Naive thymus-derived CD4-positive, alpha-beta T cell (primary cell): ENCODE results near the gene SLC39A3. TPM values are rescaled to one million over a fixed set of nuclear protein-coding genes. Genes with fewer than 3 reads are reported as not detected.

Experiments used
- ATAC-seq: fragments of 150-1000 bp; cut with Tn5 transposase; 2 replicates; pipeline ENCODE4 v1.10.0; 2021; ENCODE audit warnings: mild to moderate bottlenecking, moderate library complexity
- CTCF ChIA-PET: fragments of 350-600 bp; sonication (Branson Sonifier 250); formaldehyde crosslinking; loops from one replicate; lab custom pipeline; 2021; ENCODE audit warnings: antibody characterized with exemption; lab: Charles Lee
- POLR2A ChIA-PET: fragments of 350-600 bp; sonication (Branson Sonifier 250); formaldehyde crosslinking; loops from one replicate; lab custom pipeline; 2021; ENCODE audit warnings: antibody characterized with exemption, inconsistent platforms; lab: Charles Lee
- DNase-seq, 9 donors: peaks; one replicate each; pipeline versions ENCODE4 v3.0.0 to v3.0.0-alpha.2; 2020 to 2022; ENCODE audit warnings: mixed read lengths in 1 of 9
- H3K27ac ChIP-seq: one replicate; pipeline ENCODE4 v1.7.0; 2013; ENCODE audit warnings: mild to moderate bottlenecking, low read depth, low read length, moderate library complexity
- H3K27me3 ChIP-seq, 2 donors: one replicate each; pipeline ENCODE4 v1.7.0; 2013; ENCODE audit warnings: low read length in 2 of 2, mild to moderate bottlenecking in 2 of 2, moderate library complexity in 2 of 2; ENCODE audit not compliant: control insufficient read depth in 2 of 2, insufficient read depth in 2 of 2
- H3K36me3 ChIP-seq, 3 experiments: 1 replicate in 2 of 3; 2 replicates in 1 of 3; pipeline ENCODE4 v1.7.0; 2013; ENCODE audit warnings: low read length in 3 of 3, mild to moderate bottlenecking in 3 of 3, moderate library complexity in 1 of 3; ENCODE audit not compliant: insufficient read depth in 3 of 3, control insufficient read depth in 2 of 3
- H3K4me1 ChIP-seq, 2 donors: one replicate each; pipeline ENCODE4 v1.7.0; 2013; ENCODE audit warnings: low read length in 2 of 2, mild to moderate bottlenecking in 2 of 2, moderate library complexity in 1 of 2; ENCODE audit not compliant: control insufficient read depth in 2 of 2, insufficient read depth in 2 of 2
- H3K4me3 ChIP-seq: 2 replicates; pipeline ENCODE4 v1.7.0; 2013; ENCODE audit warnings: mild to moderate bottlenecking, low read length
- H3K9me3 ChIP-seq, 3 experiments: 1 replicate in 2 of 3; 2 replicates in 1 of 3; pipeline ENCODE4 v1.7.0; 2013; ENCODE audit warnings: low read length in 3 of 3; ENCODE audit not compliant: control insufficient read depth in 2 of 3
- H3K27ac Mint-ChIP-seq, 9 donors: one replicate each; pipeline ENCODE4 v1.8.0; 2020 to 2022; ENCODE audit warnings: mixed read lengths in 9 of 9, mild to moderate bottlenecking in 8 of 9, moderate library complexity in 5 of 9, inconsistent platforms in 2 of 9
- H3K27me3 Mint-ChIP-seq, 5 donors: one replicate each; pipeline ENCODE4 v1.8.0; 2021 to 2022; ENCODE audit warnings: mixed read lengths in 5 of 5, mild to moderate bottlenecking in 1 of 5
- H3K36me3 Mint-ChIP-seq, 5 donors: one replicate each; pipeline ENCODE4 v1.8.0; 2020 to 2022; ENCODE audit warnings: mixed read lengths in 5 of 5, mild to moderate bottlenecking in 3 of 5, inconsistent platforms in 1 of 5
- H3K4me1 Mint-ChIP-seq, 7 donors: one replicate each; pipeline ENCODE4 v1.8.0; 2020 to 2022; ENCODE audit warnings: mixed read lengths in 7 of 7, mild to moderate bottlenecking in 3 of 7, inconsistent platforms in 1 of 7
- H3K4me3 Mint-ChIP-seq, 10 donors: one replicate each; pipeline ENCODE4 v1.8.0; 2020 to 2022; ENCODE audit warnings: mild to moderate bottlenecking in 10 of 10, mixed read lengths in 10 of 10, moderate library complexity in 6 of 10, inconsistent platforms in 2 of 10
- H3K9me3 Mint-ChIP-seq, 11 donors: one replicate each; pipeline ENCODE4 v1.8.0; 2020 to 2022; ENCODE audit warnings: mixed read lengths in 11 of 11, mild to moderate bottlenecking in 4 of 11, inconsistent platforms in 1 of 11, moderate library complexity in 1 of 11
- intact Hi-C, 2 donors: fragments of 100-400 bp; cut with micrococcal nuclease; formaldehyde crosslinking; loops; one replicate each; pipeline ENCODE4 v1.15.1; 2023
- polyA plus RNA-seq, 2 donors: library from polyadenylated mRNA; unstranded; fragments of 300-500 nt; fragmentation: Illumina TruSeq; gene quantifications; one replicate each; pipeline ENCODE4 v1.2.3, GENCODE V29; 2021
- total RNA-seq, 6 experiments: library from RNA in 5 of 6; stranded (reverse) in 5 of 6; gene quantifications; 1 replicate in 5 of 6; 2 replicates in 1 of 6; pipeline ENCODE4 v1.2.3 and lab custom pipeline; 2021 to 2026

SLC39A3 gene
- 10 to 100 TPM; 10.1 to 28.5 (median 17.8) TPM for total RNA-seq
- 10 to 100 TPM; 40.7 to 42.1 TPM for polyA plus RNA-seq
- 6.9 reads per million, percentile 29 among the genes with 10 or more reads in this experiment for total RNA-seq (lab: John Stamatoyannopoulos, UW)

GRCh38 chr19:2739602-2740313 is at the start of gene SLC39A3:
Gene SLC39A3, minus strand, starts transcription at chr19:2740017. Its CDS starts 2,760 bp downstream, at chr19:2737257.
- peaks cover 0 to 29% (median 0%) of the 10 kb centered on the region in 3 experiments for H3K36me3 ChIP-seq
- Mint-ChIP-seq H3K27me3 (peaks cover 6 to 18% (median 14%) of the 10 kb centered on the region in 5 donors), H3K27ac (peak within 1 kb of the TSS in 8 of 9 donors; percentile 36 to 87 (median 72)), H3K36me3 (peaks cover 2 to 24% (median 23%) of the 10 kb centered on the region in 5 donors), H3K4me3 (peak within 1 kb of the TSS; percentile 80 to 90 (median 86)), H3K4me1 (peaks cover 8 to 29% (median 24%) of the 10 kb centered on the region in 7 donors), H3K9me3 (no peaks in the 10 kb centered on the region)
- intact Hi-C loops: loop anchor here (1.0 to 2.0 kb wide), 7 partner anchors 10 to 312 kb away; partner anchors contain the start of genes GNG7 (in 1 of the 2), SGTA (in 1 of the 2), THOP1 (in 1 of the 2) and TIMM13 (in 1 of the 2)
- DNase-seq: peak; percentile 94 to 99 (median 98)
- no peaks in the 10 kb centered on the region for H3K9me3 ChIP-seq
- ChIA-PET CTCF (interaction anchor here (0.7 to 1.4 kb wide), 3 partner anchors 8 to 82 kb away, joined by 3 to 4 read pairs (median 4); partner anchors contain the start of gene SGTA), POLR2A (interaction anchor here (0.6 to 1.0 kb wide), 3 partner anchors 28 to 101 kb away, joined by 3 read pairs; partner anchors contain the start of gene ZNF555)
- H3K27me3 ChIP-seq: no peaks in the 10 kb centered on the region
- H3K4me1 ChIP-seq: peaks cover 7 to 8% of the 10 kb centered on the region in 2 donors
- H3K4me3 ChIP-seq: peak within 1 kb of the TSS; percentile 72
- H3K27ac ChIP-seq: peak within 1 kb of the TSS; percentile 82
- ATAC-seq: peak; percentile 100

GRCh38 chr19:2788237-2788636 is 48.4 kb upstream of the SLC39A3 start:
- H3K27ac ChIP-seq: no peak overlapping the region
- intact Hi-C loops: loop anchor here (5.0 to 10.0 kb wide), 4 partner anchors 647 to 1381 kb away; partner anchors contain the start of genes DAZAP1 (in 1 of the 2), DOHH (in 1 of the 2), FZR1 (in 1 of the 2) and KLF16 (in 1 of the 2)
- no peak overlapping the region for H3K4me3 ChIP-seq
- Mint-ChIP-seq H3K27me3 (no peaks in the 10 kb centered on the region), H3K4me3 (peak overlapping the region in 7 of 10 donors; percentile 13 to 66 (median 42)), H3K27ac (peak overlapping the region in 2 of 9 donors; percentile 25), H3K36me3 (peaks cover 0 to 5% (median 0%) of the 10 kb centered on the region in 5 donors), H3K9me3 (no peaks in the 10 kb centered on the region), H3K4me1 (peaks cover 6 to 37% (median 28%) of the 10 kb centered on the region in 7 donors)
- CTCF ChIA-PET: interaction anchor here (0.7 kb wide), 1 partner anchor 314 kb away, joined by 3 read pairs; no protein-coding TSS in a partner anchor
- POLR2A ChIA-PET: interaction anchor here (0.7 kb wide), 1 partner anchor 771 kb away, joined by 3 read pairs; no protein-coding TSS in a partner anchor
- ATAC-seq (no peak), DNase-seq (no peak)
- H3K36me3 ChIP-seq: peaks cover 0 to 30% (median 0%) of the 10 kb centered on the region in 3 experiments
- peaks cover 22 to 23% of the 10 kb centered on the region in 2 donors for H3K4me1 ChIP-seq
- H3K9me3 ChIP-seq: no peaks in the 10 kb centered on the region
- H3K27me3 ChIP-seq: no peaks in the 10 kb centered on the region

GRCh38 chr19:2787115-2787514 is 47.3 kb upstream of the SLC39A3 start:
- Histone ChIP-seq H3K36me3 (peaks cover 0 to 28% (median 0%) of the 10 kb centered on the region in 3 experiments), H3K27me3 (no peaks in the 10 kb centered on the region), H3K4me1 (peaks cover 25 to 29% of the 10 kb centered on the region in 2 donors), H3K27ac (no peak overlapping the region), H3K4me3 (no peak overlapping the region), H3K9me3 (no peaks in the 10 kb centered on the region)
- H3K27ac Mint-ChIP-seq: peak overlapping the region in 2 of 9 donors; percentile 8 to 17
- POLR2A ChIA-PET: no interaction called here
- CTCF ChIA-PET: interaction anchor here (0.6 kb wide), 1 partner anchor 11 kb away, joined by 3 read pairs; no protein-coding TSS in a partner anchor
- H3K27me3 Mint-ChIP-seq: no peaks in the 10 kb centered on the region
- peaks cover 10 to 42% (median 33%) of the 10 kb centered on the region in 7 donors for H3K4me1 Mint-ChIP-seq
- no peak for ATAC-seq
- no peak for DNase-seq
- H3K4me3 Mint-ChIP-seq: peak overlapping the region; percentile 8 to 87 (median 52)
- intact Hi-C loops: loop anchor here (5.0 to 10.0 kb wide), 4 partner anchors 648 to 1380 kb away; partner anchors contain the start of genes DAZAP1 (in 1 of the 2), DOHH (in 1 of the 2), FZR1 (in 1 of the 2) and KLF16 (in 1 of the 2)
- H3K9me3 Mint-ChIP-seq: no peaks in the 10 kb centered on the region
- no peaks in the 10 kb centered on the region for H3K36me3 Mint-ChIP-seq

GRCh38 chr19:2785244-2785997 is 45.6 kb upstream of the SLC39A3 start, which contains the start of gene THOP1:
Gene THOP1, plus strand, starts transcription at chr19:2785503. Its CDS starts 160 bp downstream, at chr19:2785663.
- Mint-ChIP-seq H3K27me3 (no peaks in the 10 kb centered on the region), H3K4me1 (peaks cover 23 to 59% (median 49%) of the 10 kb centered on the region in 7 donors), H3K27ac (peak within 1 kb of the TSS; percentile 32 to 89 (median 80)), H3K9me3 (no peaks in the 10 kb centered on the region), H3K4me3 (peak within 1 kb of the TSS; percentile 79 to 98 (median 88)), H3K36me3 (no peaks in the 10 kb centered on the region)
- intact Hi-C loops: loop anchor here (1.0 to 10.0 kb wide), 15 partner anchors 34 to 1378 kb away; partner anchors contain the start of genes DAZAP1 (in 1 of the 2), DOHH (in 1 of the 2), FZR1 (in 1 of the 2) and GADD45B (in 1 of the 2)
- peak within 1 kb of the TSS; percentile 81 for H3K4me3 ChIP-seq
- H3K9me3 ChIP-seq: no peaks in the 10 kb centered on the region
- CTCF ChIA-PET: no interaction called here
- ATAC-seq (peak; percentile 96), DNase-seq (peak; percentile 92 to 99 (median 98))
- peaks cover 33 to 35% of the 10 kb centered on the region in 2 donors for H3K4me1 ChIP-seq
- POLR2A ChIA-PET: interaction anchor here (0.6 to 1.5 kb wide), 5 partner anchors 10 to 516 kb away, joined by 3 to 4 read pairs (median 4); partner anchors contain the start of gene GADD45B
- peaks cover 0 to 14% (median 0%) of the 10 kb centered on the region in 3 experiments for H3K36me3 ChIP-seq
- H3K27me3 ChIP-seq: no peaks in the 10 kb centered on the region
- H3K27ac ChIP-seq: peak within 1 kb of the TSS; percentile 77

- Histone ChIP-seq H3K27me3 (no peaks in the 10 kb centered on the region), H3K27ac (peak overlapping the region; percentile 95), H3K4me3 (peak overlapping the region; percentile 90), H3K36me3 (peaks cover 0 to 9% (median 0%) of the 10 kb centered on the region in 3 experiments), H3K4me1 (peaks cover 33 to 35% of the 10 kb centered on the region in 2 donors), H3K9me3 (no peaks in the 10 kb centered on the region)
- H3K36me3 Mint-ChIP-seq: no peaks in the 10 kb centered on the region
- intact Hi-C loops: loop anchor here (1.0 to 10.0 kb wide), 10 partner anchors 35 to 774 kb away; partner anchors contain the start of genes SLC39A3 (in 2 of the 2), DOHH (in 1 of the 2), DOT1L (in 1 of the 2) and FZR1 (in 1 of the 2)
- ATAC-seq: no peak
- H3K27ac Mint-ChIP-seq: peak overlapping the region; percentile 78 to 97 (median 92)
- no peaks in the 10 kb centered on the region for H3K9me3 Mint-ChIP-seq
- peak overlapping the region; percentile 83 to 98 (median 88) for H3K4me3 Mint-ChIP-seq
- ChIA-PET CTCF (interaction anchor here (1.0 to 1.1 kb wide), 2 partner anchors 43 to 136 kb away, joined by 4 to 7 read pairs; no protein-coding TSS in a partner anchor), POLR2A (interaction anchor here (0.7 to 1.3 kb wide), 4 partner anchors 13 to 75 kb away, joined by 3 to 4 read pairs (median 3); partner anchors contain the start of gene ZNF555)
- H3K27me3 Mint-ChIP-seq: no peaks in the 10 kb centered on the region
- DNase-seq: no peak
- peaks cover 29 to 64% (median 52%) of the 10 kb centered on the region in 7 donors for H3K4me1 Mint-ChIP-seq
Observed at GRCh38 chr19:2783781-2784145, 43.9 kb upstream of the SLC39A3 start.
